Neural cell (in vitro differentiated cells): Measurements from ENCODE around the gene TSSC4. TPM values are rescaled to one million over a fixed set of nuclear protein-coding genes. Genes with fewer than 3 reads are reported as not detected.

Experiments used
- H2AFZ ChIP-seq: fragments of 200-600, 300-800 bp; sonication (generic), shearing (Covaris generic); 2 replicates; pipeline ENCODE4 v1.6.0; 2014; ENCODE audit warnings: low read depth, mild to moderate bottlenecking, antibody characterized with exemption, low read length, moderate library complexity
- H3F3A ChIP-seq: fragments of 200-600 bp; shearing (Covaris generic); 2 replicates; pipeline ENCODE4 v1.6.1; 2016; ENCODE audit warnings: mild to moderate bottlenecking, moderate library complexity, mixed read lengths, antibody characterized with exemption, low read length; ENCODE audit not compliant: insufficient read depth, poor library complexity, severe bottlenecking
- H3K27ac ChIP-seq: fragments of 200-600, 300-800 bp; sonication (generic), shearing (Covaris generic); 2 replicates; pipeline ENCODE4 v1.5.1; 2014; ENCODE audit warnings: mild to moderate bottlenecking, low read length, moderate library complexity
- H3K27me3 ChIP-seq: fragments of 300-800, 200-600 bp; sonication (generic), shearing (Covaris generic); 2 replicates; pipeline ENCODE4 v1.6.0; 2014; ENCODE audit warnings: mild to moderate bottlenecking, low read depth, low read length, moderate library complexity; ENCODE audit not compliant: insufficient read depth
- H3K36me3 ChIP-seq: fragments of 300-800, 200-600 bp; sonication (generic), shearing (Covaris generic); 2 replicates; pipeline ENCODE4 v1.5.1; 2014; ENCODE audit warnings: mild to moderate bottlenecking, antibody characterized with exemption, low read length, moderate library complexity; ENCODE audit not compliant: insufficient read depth
- H3K4me2 ChIP-seq: fragments of 300-800, 200-600 bp; sonication (generic), shearing (Covaris generic); 2 replicates; pipeline ENCODE4 v1.6.0; 2014; ENCODE audit warnings: mild to moderate bottlenecking, low read length
- H3K4me3 ChIP-seq: fragments of 300-800, 200-600 bp; sonication (generic), shearing (Covaris generic); 2 replicates; pipeline ENCODE4 v1.5.1; 2014; ENCODE audit warnings: mild to moderate bottlenecking, low read length, moderate library complexity
- H3K79me2 ChIP-seq: fragments of 200-600 bp; shearing (Covaris generic); replicated peaks from 2 replicates; pipeline ENCODE4 v1.6.0; 2014; ENCODE audit warnings: mild to moderate bottlenecking, low read length, moderate library complexity; ENCODE audit not compliant: insufficient read depth
- H3K9ac ChIP-seq: fragments of 300-800, 200-600 bp; sonication (generic), shearing (Covaris generic); 2 replicates; pipeline ENCODE4 v1.6.1; 2016; ENCODE audit warnings: mild to moderate bottlenecking, low read length, mixed read lengths
- H3K9me2 ChIP-seq: fragments of 200-600 bp; shearing (Covaris generic); 2 replicates; pipeline ENCODE4 v1.6.1; 2016; ENCODE audit warnings: mild to moderate bottlenecking, low read length, mixed read lengths; ENCODE audit not compliant: insufficient read depth
- H3K9me3 ChIP-seq: fragments of 200-600, 300-800 bp; sonication (generic), shearing (Covaris generic); 2 replicates; pipeline ENCODE4 v1.6.1; 2016; ENCODE audit warnings: mild to moderate bottlenecking, mixed run types, low read length, moderate library complexity, mixed read lengths
- H4K20me1 ChIP-seq: fragments of 200-600 bp; shearing (Covaris generic); 2 replicates; pipeline ENCODE4 v1.6.1; 2016; ENCODE audit warnings: mild to moderate bottlenecking, mixed run types; ENCODE audit not compliant: insufficient read depth
- EP300 ChIP-seq: fragments of 450-650 bp; conservative IDR thresholded peaks from 2 replicates; pipeline ENCODE4 v1.6.1; 2014; ENCODE audit warnings: antibody characterized with exemption, mild to moderate bottlenecking, moderate library complexity; ENCODE audit not compliant: poor library complexity, severe bottlenecking
- EZH2 ChIP-seq: fragments of 200-600, 300-800 bp; shearing (Covaris generic), sonication (generic); IDR thresholded peaks from 2 replicates; pipeline ENCODE4 v1.6.1; 2014; ENCODE audit warnings: antibody characterized with exemption, low read length, borderline replicate concordance, mild to moderate bottlenecking; ENCODE audit not compliant: insufficient read depth, poor library complexity, severe bottlenecking
- MXI1 ChIP-seq: fragments of 450-650 bp; conservative IDR thresholded peaks from 2 replicates; pipeline ENCODE4 v1.6.1; 2014; ENCODE audit warnings: antibody characterized with exemption, mild to moderate bottlenecking; ENCODE audit not compliant: poor library complexity, severe bottlenecking
- POLR2AphosphoS5 ChIP-seq: IDR thresholded peaks from 2 replicates; pipeline ENCODE4 v1.6.1; 2012
- RAD21 ChIP-seq: fragments of 450-650 bp; conservative IDR thresholded peaks from 2 replicates; pipeline ENCODE4 v1.6.1; 2014; ENCODE audit warnings: antibody characterized with exemption, mild to moderate bottlenecking, moderate library complexity
- SMC3 ChIP-seq: fragments of 450-650 bp; conservative IDR thresholded peaks from 2 replicates; pipeline ENCODE4 v1.6.1; 2014; ENCODE audit warnings: antibody characterized with exemption, mild to moderate bottlenecking, moderate library complexity; ENCODE audit not compliant: poor library complexity
- TAF1 ChIP-seq: IDR thresholded peaks from 2 replicates; pipeline ENCODE4 v1.6.1; 2012; ENCODE audit warnings: low read depth
- polyA plus RNA-seq: library from polyadenylated mRNA; depleted of rRNA; stranded (reverse); fragments of >200 nt; gene quantifications from 2 replicates; pipeline ENCODE4 v1.2.3, GENCODE V29; 2014
- TF ChIP-seq, protein P1 (sequence below): IDR thresholded peaks from 2 replicates; pipeline ENCODE4 v1.6.1; 2012; ENCODE audit warnings: borderline replicate concordance
- TF ChIP-seq, protein P2 (sequence below): fragments of 450-650 bp; IDR thresholded peaks from 2 replicates; pipeline ENCODE4 v1.5.1; 2014; ENCODE audit warnings: antibody characterized with exemption, mild to moderate bottlenecking, moderate library complexity; ENCODE audit not compliant: poor library complexity, severe bottlenecking

TSSC4 gene
- polyA plus RNA-seq, 1 donor from 2014 or later: 54.3 TPM

DNA sequence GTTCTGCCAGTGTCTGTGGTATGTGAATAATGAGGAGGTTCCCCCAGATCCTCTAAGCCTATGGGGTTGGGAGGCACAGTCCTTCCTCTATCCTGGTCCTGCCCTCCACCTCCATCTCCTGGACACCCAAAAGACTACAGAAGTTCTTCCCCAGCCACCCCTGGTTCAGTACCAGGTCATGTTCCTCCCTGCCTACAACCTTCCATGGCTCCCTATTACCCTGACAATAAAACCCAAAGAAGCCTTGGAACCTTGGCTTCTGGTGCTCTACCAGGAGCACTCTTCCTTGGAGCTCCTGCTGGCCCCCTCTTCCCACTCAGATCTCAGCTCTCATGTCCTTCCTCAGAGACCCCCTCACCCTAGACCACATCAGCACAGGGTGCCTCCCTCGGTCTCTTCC lies 30.8 kb downstream of the TSSC4 start:
- no peaks in the 10 kb centered on the region for H3F3A ChIP-seq
- no peaks in the 10 kb centered on the region for H3K9me2 ChIP-seq
- H3K4me3 ChIP-seq: no peak overlapping the region
- H3K4me2 ChIP-seq: no peak overlapping the region
- H3K9ac ChIP-seq: no peak overlapping the region
- no peak overlapping the region for H3K27ac ChIP-seq
- H2AFZ ChIP-seq: no peak overlapping the region
- no peaks in the 10 kb centered on the region for H3K36me3 ChIP-seq
- no peaks in the 10 kb centered on the region for H3K79me2 ChIP-seq
- no peaks in the 10 kb centered on the region for H3K9me3 ChIP-seq
- H3K27me3 ChIP-seq: no peaks in the 10 kb centered on the region
- TF ChIP-seq POLR2AphosphoS5: no peak
- TF ChIP-seq MXI1: no peak
- no peak for TF ChIP-seq EP300
- TF ChIP-seq, protein P1, sequence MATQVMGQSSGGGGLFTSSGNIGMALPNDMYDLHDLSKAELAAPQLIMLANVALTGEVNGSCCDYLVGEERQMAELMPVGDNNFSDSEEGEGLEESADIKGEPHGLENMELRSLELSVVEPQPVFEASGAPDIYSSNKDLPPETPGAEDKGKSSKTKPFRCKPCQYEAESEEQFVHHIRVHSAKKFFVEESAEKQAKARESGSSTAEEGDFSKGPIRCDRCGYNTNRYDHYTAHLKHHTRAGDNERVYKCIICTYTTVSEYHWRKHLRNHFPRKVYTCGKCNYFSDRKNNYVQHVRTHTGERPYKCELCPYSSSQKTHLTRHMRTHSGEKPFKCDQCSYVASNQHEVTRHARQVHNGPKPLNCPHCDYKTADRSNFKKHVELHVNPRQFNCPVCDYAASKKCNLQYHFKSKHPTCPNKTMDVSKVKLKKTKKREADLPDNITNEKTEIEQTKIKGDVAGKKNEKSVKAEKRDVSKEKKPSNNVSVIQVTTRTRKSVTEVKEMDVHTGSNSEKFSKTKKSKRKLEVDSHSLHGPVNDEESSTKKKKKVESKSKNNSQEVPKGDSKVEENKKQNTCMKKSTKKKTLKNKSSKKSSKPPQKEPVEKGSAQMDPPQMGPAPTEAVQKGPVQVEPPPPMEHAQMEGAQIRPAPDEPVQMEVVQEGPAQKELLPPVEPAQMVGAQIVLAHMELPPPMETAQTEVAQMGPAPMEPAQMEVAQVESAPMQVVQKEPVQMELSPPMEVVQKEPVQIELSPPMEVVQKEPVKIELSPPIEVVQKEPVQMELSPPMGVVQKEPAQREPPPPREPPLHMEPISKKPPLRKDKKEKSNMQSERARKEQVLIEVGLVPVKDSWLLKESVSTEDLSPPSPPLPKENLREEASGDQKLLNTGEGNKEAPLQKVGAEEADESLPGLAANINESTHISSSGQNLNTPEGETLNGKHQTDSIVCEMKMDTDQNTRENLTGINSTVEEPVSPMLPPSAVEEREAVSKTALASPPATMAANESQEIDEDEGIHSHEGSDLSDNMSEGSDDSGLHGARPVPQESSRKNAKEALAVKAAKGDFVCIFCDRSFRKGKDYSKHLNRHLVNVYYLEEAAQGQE: no peak
- TF ChIP-seq, protein P2, sequence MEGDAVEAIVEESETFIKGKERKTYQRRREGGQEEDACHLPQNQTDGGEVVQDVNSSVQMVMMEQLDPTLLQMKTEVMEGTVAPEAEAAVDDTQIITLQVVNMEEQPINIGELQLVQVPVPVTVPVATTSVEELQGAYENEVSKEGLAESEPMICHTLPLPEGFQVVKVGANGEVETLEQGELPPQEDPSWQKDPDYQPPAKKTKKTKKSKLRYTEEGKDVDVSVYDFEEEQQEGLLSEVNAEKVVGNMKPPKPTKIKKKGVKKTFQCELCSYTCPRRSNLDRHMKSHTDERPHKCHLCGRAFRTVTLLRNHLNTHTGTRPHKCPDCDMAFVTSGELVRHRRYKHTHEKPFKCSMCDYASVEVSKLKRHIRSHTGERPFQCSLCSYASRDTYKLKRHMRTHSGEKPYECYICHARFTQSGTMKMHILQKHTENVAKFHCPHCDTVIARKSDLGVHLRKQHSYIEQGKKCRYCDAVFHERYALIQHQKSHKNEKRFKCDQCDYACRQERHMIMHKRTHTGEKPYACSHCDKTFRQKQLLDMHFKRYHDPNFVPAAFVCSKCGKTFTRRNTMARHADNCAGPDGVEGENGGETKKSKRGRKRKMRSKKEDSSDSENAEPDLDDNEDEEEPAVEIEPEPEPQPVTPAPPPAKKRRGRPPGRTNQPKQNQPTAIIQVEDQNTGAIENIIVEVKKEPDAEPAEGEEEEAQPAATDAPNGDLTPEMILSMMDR: no peak
- TF ChIP-seq RAD21: no peak
- no peak for TF ChIP-seq EZH2
- no peak for TF ChIP-seq SMC3
- no peak for TF ChIP-seq TAF1
- H4K20me1 ChIP-seq: no peaks in the 10 kb centered on the region

DNA sequence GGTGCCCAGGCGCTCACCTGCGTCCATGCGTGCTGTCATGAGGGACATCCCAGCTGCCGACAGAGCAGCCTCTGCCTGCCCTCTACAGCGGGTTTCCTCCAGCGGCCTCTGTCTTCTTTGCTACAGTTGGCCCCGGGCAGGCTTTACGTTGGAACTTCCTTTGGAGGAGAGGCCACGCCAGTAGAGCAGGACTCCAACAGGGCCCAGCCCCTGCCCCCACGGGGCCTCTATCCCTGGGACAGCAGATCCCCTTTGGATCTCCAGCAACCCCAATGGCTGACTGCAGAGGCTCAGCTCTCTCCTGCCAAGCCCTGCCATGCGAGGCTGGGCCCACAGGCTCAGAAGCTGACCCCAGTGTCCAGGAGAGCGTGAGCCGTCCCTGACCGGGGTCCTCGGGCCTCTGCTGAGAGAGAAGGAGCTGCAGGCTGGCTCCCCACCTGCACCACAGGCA lies 31.6 kb downstream of the TSSC4 start:
- Histone ChIP-seq H3K79me2 (no peaks in the 10 kb centered on the region), H3K9me2 (no peaks in the 10 kb centered on the region), H3K4me2 (no peak overlapping the region), H3F3A (no peaks in the 10 kb centered on the region), H3K27me3 (no peaks in the 10 kb centered on the region), H3K9me3 (no peaks in the 10 kb centered on the region), H3K27ac (no peak overlapping the region), H4K20me1 (no peaks in the 10 kb centered on the region), H2AFZ (no peak overlapping the region), H3K4me3 (no peak overlapping the region), H3K36me3 (no peaks in the 10 kb centered on the region), H3K9ac (no peak overlapping the region)
- TF ChIP-seq MXI1 (no peak), TAF1 (no peak), POLR2AphosphoS5 (no peak), SMC3 (no peak), EP300 (no peak), EZH2 (no peak), RAD21 (no peak)
- TF ChIP-seq, protein P2: no peak
- TF ChIP-seq, protein P1: no peak
